HFF-Myc (cell line): ENCODE results near the gene SECISBP2L.

Source experiments
- DNase-seq: peaks from one replicate; pipeline ENCODE4 v3.0.0-alpha.2; 2011; ENCODE audit warnings: low read depth; ENCODE audit errors: extremely low read depth
- H3K4me3 ChIP-seq: replicated peaks from 2 replicates; pipeline ENCODE4 v1.5.1; 2011; ENCODE audit warnings: low read depth, mild to moderate bottlenecking, control low read depth, low read length
- CTCF ChIP-seq: IDR thresholded peaks from 2 replicates; pipeline ENCODE4 v1.5.1; 2012; ENCODE audit warnings: mild to moderate bottlenecking, low read depth, low read length, control low read depth; ENCODE audit errors: missing control alignments

SECISBP2L gene

GRCh38 chr15:49032601-49033145, 13.6 kb downstream of the SECISBP2L start:
- no peak for DNase-seq
- TF ChIP-seq CTCF: no peak
- no peak overlapping the region for H3K4me3 ChIP-seq

- no peak overlapping the region for H3K4me3 ChIP-seq
- no peak for TF ChIP-seq CTCF
- DNase-seq: no peak
These were observed 14.4 kb downstream of the SECISBP2L start for GRCh38 chr15:49031804-49032203.

GRCh38 chr15:49026700-49027099, 19.5 kb downstream of the SECISBP2L start:
- DNase-seq: no peak
- TF ChIP-seq CTCF: no peak
- H3K4me3 ChIP-seq: no peak overlapping the region

- no peak for DNase-seq
- H3K4me3 ChIP-seq: no peak overlapping the region
- no peak for TF ChIP-seq CTCF
These were observed 21.4 kb downstream of the SECISBP2L start for GRCh38 chr15:49024840-49025239.

- no peak overlapping the region for H3K4me3 ChIP-seq
- TF ChIP-seq CTCF: no peak
- no peak for DNase-seq
These were observed 22.9 kb downstream of the SECISBP2L start for GRCh38 chr15:49023354-49023753.

GRCh38 chr15:49015896-49016295, 30.4 kb downstream of the SECISBP2L start:
- TF ChIP-seq CTCF: no peak
- DNase-seq: no peak
- H3K4me3 ChIP-seq: no peak overlapping the region

GRCh38 chr15:48999314-48999713, 46.9 kb downstream of the SECISBP2L start:
- H3K4me3 ChIP-seq: no peak overlapping the region
- DNase-seq: no peak
- no peak for TF ChIP-seq CTCF
